Measurements from ENCODE around the gene HNRNPA1. TPM values are rescaled to one million over a fixed set of nuclear protein-coding genes. Genes with fewer than 3 reads are reported as not detected.

Gene HNRNPA1
- total and polyA plus RNA-seq, 8 donors = 652 to 4,346 (median 3,545) TPM

DNA sequence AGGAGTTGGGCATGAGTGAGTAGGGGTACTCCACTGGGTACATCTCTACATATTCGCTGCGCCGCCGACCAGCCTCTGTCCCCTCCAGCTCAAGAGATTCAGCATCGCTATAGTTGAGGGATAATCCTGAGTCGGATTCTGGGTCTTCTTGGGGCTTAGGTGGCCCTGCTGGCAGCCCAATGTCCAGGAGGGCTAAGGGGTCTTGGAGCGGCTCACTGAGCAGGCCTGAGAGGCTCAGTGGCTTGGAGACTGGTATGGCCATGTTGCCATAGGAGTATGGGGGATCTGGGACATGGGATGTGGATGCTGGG, 12.4 kb downstream of the HNRNPA1 start:
- ATAC-seq (no peak), DNase-seq (no peak)
- TF ChIP-seq, protein P1, sequence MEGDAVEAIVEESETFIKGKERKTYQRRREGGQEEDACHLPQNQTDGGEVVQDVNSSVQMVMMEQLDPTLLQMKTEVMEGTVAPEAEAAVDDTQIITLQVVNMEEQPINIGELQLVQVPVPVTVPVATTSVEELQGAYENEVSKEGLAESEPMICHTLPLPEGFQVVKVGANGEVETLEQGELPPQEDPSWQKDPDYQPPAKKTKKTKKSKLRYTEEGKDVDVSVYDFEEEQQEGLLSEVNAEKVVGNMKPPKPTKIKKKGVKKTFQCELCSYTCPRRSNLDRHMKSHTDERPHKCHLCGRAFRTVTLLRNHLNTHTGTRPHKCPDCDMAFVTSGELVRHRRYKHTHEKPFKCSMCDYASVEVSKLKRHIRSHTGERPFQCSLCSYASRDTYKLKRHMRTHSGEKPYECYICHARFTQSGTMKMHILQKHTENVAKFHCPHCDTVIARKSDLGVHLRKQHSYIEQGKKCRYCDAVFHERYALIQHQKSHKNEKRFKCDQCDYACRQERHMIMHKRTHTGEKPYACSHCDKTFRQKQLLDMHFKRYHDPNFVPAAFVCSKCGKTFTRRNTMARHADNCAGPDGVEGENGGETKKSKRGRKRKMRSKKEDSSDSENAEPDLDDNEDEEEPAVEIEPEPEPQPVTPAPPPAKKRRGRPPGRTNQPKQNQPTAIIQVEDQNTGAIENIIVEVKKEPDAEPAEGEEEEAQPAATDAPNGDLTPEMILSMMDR (IDR thresholded peaks at IDR 0.05) = no peak
- Histone ChIP-seq H3K4me1 (peaks cover 0 to 83% of the 10 kb centered on the region in 2 donors), H3K27ac (no peak overlapping the region), H3K4me3 (no peak overlapping the region), H3K36me3 (peaks cover 0 to 49% of the 10 kb centered on the region in 2 donors), H3K27me3 (no peaks in the 10 kb centered on the region), H3K9me3 (no peaks in the 10 kb centered on the region)
- intact Hi-C loops (cut with DNase I) = loop anchor here in 1 of 2 donors (10.0 kb wide), 1 partner anchor 72 kb away; the partner anchor contains the start of gene GPR84

DNA sequence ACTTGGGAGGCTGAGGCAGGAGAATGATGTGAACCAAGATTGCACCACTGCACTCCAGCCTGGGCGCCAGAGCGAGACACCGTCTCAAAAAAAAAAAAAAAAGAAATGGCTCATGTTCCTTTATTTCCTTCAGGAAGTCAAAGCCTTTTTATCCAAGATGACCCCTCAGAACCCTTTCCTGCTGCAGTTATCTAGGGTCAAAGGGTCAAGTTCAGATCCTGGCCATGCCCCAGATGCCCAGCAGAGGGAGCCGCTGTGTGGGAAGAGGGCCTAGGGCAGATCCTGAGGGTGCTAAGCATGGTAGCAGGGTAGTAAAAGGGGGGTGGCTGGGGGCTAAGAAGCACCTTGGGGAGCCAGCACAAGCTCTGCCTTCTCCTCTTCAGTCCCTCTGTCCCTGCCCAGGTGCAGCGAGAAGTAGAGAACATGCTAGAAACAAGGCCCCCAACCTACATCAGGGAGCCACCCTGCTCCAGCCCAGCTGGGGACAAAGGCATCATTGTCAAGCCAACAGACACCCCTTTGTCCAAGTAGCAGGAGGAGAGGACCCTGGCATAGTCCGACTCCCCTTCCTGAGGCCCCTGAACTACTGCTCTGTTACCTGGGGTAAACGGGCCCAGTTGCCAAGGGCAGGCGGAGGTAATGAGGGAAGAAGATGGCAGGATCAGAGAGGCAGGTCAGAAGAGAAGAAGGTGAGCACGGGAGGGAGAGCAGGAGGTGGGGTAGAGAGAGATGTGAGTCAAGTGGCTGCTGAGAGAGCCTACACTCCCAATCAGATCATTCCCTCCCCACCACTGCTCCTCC, 13.8 kb downstream of the HNRNPA1 start:
- DNase-seq (peak in 2 of 4 donors; percentile 60 to 89), ATAC-seq (peak; percentile 90)
- intact Hi-C loops (cut with DNase I) = loop anchor here in 1 of 2 donors (10.0 kb wide), 1 partner anchor 70 kb away; the partner anchor contains the start of gene GPR84
- H3K4me1 ChIP-seq = peaks cover 0 to 83% of the 10 kb centered on the region in 2 donors
- TF ChIP-seq, protein P1 (IDR thresholded peaks at IDR 0.05) = peak; percentile 61 to 84
- no peaks in the 10 kb centered on the region for H3K9me3 ChIP-seq
- H3K36me3 ChIP-seq = peaks cover 0 to 39% of the 10 kb centered on the region in 2 donors
- peak overlapping the region in 1 of 2 donors; percentile 86 for H3K27ac ChIP-seq
- H3K4me3 ChIP-seq = peak overlapping the region in 1 of 2 donors; percentile 21
- peaks cover 0 to 9% of the 10 kb centered on the region in 2 donors for H3K27me3 ChIP-seq

DNA sequence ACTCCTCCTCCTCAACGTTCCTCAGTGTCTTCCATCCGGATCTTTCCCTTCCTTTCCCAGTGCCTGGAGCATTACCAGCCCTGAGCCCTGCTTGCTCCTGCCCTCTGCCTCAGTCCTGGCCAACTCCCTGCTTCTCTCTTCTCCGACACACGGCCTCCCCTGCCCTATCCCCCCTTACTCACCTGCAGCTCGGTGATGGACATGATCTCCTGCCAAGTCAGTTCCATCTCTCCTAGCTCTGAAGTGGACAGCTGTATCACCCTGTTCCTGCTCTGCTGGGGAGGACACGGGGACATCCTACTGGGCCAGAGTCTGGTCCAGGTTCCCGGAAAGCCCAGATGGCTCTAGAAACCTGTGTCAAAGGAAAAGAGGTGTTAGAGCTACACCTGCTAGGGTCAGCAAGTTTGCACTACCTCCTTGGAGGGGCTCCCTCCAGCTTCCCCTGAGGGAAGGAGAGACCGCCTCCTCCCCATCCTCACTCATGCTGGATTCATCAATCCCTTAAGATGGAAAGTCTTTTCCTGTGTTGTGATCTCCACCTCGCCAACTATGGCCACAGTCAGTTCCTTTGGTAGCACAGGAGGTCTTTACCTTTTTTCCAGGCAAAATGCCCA, 14.5 kb downstream of the HNRNPA1 start:
- DNase-seq (no peak), ATAC-seq (no peak)
- peaks cover 0 to 9% of the 10 kb centered on the region in 2 donors for H3K27me3 ChIP-seq
- peak overlapping the region in 1 of 2 donors; percentile 86 for H3K27ac ChIP-seq
- H3K4me1 ChIP-seq = peaks cover 0 to 83% of the 10 kb centered on the region in 2 donors
- H3K36me3 ChIP-seq = peaks cover 0 to 36% of the 10 kb centered on the region in 2 donors
- TF ChIP-seq, protein P1 (IDR thresholded peaks at IDR 0.05) = no peak
- H3K4me3 ChIP-seq = peak overlapping the region in 1 of 2 donors; percentile 21
- intact Hi-C loops (cut with DNase I) = loop anchor here in 1 of 2 donors (10.0 kb wide), 1 partner anchor 70 kb away; the partner anchor contains the start of gene GPR84
- H3K9me3 ChIP-seq = no peaks in the 10 kb centered on the region

DNA sequence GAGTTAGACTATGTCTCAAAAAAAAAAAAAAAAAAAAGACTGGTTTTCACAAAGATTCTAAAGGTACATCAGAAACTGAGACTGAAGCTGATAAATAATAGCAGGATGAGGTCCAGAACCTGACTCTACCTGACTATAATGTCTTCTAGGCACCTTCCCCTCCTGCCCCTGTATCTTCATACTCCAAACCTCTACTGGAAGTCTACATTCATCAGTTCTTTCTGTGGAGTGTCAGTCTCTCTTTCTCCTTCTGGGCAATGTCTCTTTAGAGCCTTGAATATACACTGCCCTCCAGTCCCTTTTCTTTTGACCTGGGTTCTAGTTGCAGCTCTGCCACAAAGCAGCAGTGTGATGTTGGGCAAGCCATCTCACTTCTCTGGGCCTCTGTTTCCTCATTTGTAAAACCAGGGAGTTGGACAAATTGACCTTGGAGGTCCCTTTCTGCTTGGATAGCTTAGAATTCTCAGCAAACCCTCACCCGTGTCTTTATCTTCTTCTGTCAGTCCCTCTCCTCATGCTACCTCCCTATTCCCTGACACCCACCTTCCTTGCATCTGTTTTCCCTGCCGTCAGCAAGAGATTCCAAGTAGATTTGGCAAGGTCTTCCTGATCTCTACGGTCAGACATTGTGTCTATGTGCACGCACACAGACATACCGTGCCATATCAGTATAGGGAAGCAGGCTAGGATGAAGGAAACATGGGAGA, 16.0 kb downstream of the HNRNPA1 start:
- Histone ChIP-seq H3K9me3 (no peaks in the 10 kb centered on the region), H3K4me3 (peak overlapping the region in 1 of 2 donors; percentile 46), H3K27ac (peak overlapping the region in 1 of 2 donors; percentile 86), H3K36me3 (peaks cover 0 to 21% of the 10 kb centered on the region in 2 donors), H3K27me3 (peaks cover 0 to 14% of the 10 kb centered on the region in 2 donors), H3K4me1 (peaks cover 0 to 92% of the 10 kb centered on the region in 2 donors)
- TF ChIP-seq, protein P1 (IDR thresholded peaks at IDR 0.05) = no peak
- no peak for DNase-seq
- no peak for ATAC-seq
- intact Hi-C loops (cut with DNase I) = loop anchor here in 1 of 2 donors (10.0 kb wide), 1 partner anchor 68 kb away; the partner anchor contains the start of gene GPR84

All from left lung (tissue), 10 donors.